Ectodermal cell (in vitro differentiated cells): ENCODE measurements around the gene TBCK. TPM values are rescaled to one million over a fixed set of nuclear protein-coding genes. Genes with fewer than 3 reads are reported as not detected.

Experiments
- H3K27ac ChIP-seq: 2 replicates; pipeline ENCODE4 v1.7.0; 2013; ENCODE audit warnings: mild to moderate bottlenecking, low read depth, low read length; ENCODE audit not compliant: insufficient read depth, poor library complexity, severe bottlenecking
- H3K27me3 ChIP-seq: 2 replicates; pipeline ENCODE4 v1.7.0; 2013; ENCODE audit warnings: mild to moderate bottlenecking, low read length; ENCODE audit not compliant: insufficient read depth, control insufficient read depth, poor library complexity, severe bottlenecking
- H3K36me3 ChIP-seq: one replicate; pipeline ENCODE4 v1.7.0; 2013; ENCODE audit warnings: low read length; ENCODE audit not compliant: control insufficient read depth, insufficient read depth
- H3K4me1 ChIP-seq: one replicate; pipeline ENCODE4 v1.7.0; 2013; ENCODE audit warnings: low read length; ENCODE audit not compliant: control insufficient read depth, insufficient read depth
- H3K4me3 ChIP-seq: 2 replicates; pipeline ENCODE4 v1.7.0; 2013; ENCODE audit warnings: low read depth, low read length, control low read depth; ENCODE audit not compliant: insufficient read depth
- H3K9me3 ChIP-seq: 2 replicates; pipeline ENCODE4 v1.7.0; 2013; ENCODE audit warnings: mild to moderate bottlenecking, low read length, moderate library complexity; ENCODE audit not compliant: control insufficient read depth
- WGBS, 2 experiments: methylation state at CpG; one replicate each; pipeline ENCODE4 v1.1.7; 2013; ENCODE audit warnings: missing lambda C conversion rate in 2 of 2; 5-methylcytosine and 5-hydroxymethylcytosine counted together
- polyA plus RNA-seq, 4 experiments: library from polyadenylated mRNA; stranded (reverse); fragments of 50-300 nt; gene quantifications; one replicate each; pipeline ENCODE4 v1.2.3, GENCODE V29; 2013

Gene TBCK
- 35.2 TPM for polyA plus RNA-seq (2013, experiment 1 of 4)
- 34.3 TPM for polyA plus RNA-seq (2013, experiment 2 of 4)
- polyA plus RNA-seq (2013, experiment 3 of 4), result 26.8 TPM
- 29.8 TPM for polyA plus RNA-seq (2013, experiment 4 of 4)

DNA sequence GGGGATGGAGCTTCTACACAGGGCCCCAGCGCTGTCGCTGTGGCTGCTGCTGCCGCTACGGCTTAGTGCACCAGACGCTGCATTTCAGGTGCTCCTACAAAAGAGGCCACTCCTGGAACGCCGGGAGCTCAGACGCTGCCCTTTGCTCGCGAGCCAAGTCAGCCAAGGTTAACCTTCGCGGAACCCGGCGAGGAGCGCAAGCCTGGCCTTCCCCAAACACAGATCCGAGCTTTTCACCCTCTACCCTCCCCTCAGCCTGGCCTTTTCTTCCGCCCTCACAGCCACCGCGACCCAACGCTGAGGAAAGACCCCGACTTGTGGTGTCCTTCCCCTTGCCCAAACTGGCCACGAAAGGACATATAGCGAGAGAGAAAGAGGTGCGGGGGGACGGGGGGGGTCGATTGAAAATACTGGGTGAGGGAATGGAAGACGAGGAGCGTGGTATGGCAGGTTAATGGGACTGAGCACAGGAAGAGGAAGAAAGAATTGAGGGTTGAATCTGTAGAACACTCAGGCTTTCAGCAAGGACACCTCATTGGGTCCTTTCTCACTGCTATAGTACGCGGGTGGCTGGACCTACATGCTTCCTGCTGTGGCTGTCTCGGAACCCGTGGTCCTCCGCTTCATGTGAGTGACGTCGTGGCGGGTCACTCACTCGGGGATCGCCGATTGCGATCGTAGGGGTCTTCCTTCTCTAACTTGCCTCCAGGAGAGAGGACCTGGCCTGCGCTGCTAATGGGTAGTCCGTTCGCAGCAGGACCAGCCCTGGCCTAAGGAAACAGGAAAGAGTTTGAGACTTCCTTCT, at the start of gene TBCK, which contains the start of gene AIMP1:
Gene TBCK, minus strand, starts transcription at position 242 of the 805 bp plus-strand sequence. CDS start 7,249 bp downstream, outside the sequence.
Gene AIMP1, plus strand, starts transcription at position 583 of the 805 bp plus-strand sequence. CDS start 8,460 bp downstream, outside the sequence.
- Histone ChIP-seq H3K9me3 (no peaks in the 10 kb centered on the region), H3K4me1 (peaks cover 8% of the 10 kb centered on the region), H3K36me3 (no peaks in the 10 kb centered on the region), H3K4me3 (peak within 1 kb of the TSS; percentile 91), H3K27ac (peak within 1 kb of the TSS; percentile 98), H3K27me3 (no peaks in the 10 kb centered on the region)
- 0% methylated on average over 44 of the region's 44 CpGs for WGBS, 2 experiments

DNA sequence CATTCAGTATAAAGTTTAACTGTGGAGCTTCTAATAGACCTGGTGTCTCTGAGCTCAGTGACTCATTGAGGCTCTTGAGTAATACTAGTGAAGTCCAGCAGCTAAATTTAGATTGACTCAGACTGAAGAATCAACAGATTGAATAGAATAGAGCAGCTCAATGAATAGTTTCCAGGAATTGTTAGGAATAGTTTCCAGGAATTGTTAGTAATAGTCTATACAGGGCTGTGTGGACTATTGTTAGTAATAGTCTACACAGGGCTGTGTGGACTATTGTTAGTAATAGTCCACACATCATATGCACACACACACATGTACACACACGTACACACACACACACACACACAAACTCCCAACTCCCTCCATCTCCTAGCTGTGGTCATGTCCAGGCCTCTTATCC, 49.6 kb upstream of the TBCK start:
- no peak overlapping the region for H3K27ac ChIP-seq
- WGBS, 2 experiments, result 94 to 100% methylated on average over 1 of the region's 1 CpG
- H3K27me3 ChIP-seq, result no peaks in the 10 kb centered on the region
- no peaks in the 10 kb centered on the region for H3K9me3 ChIP-seq
- H3K4me3 ChIP-seq, result no peak overlapping the region
- H3K36me3 ChIP-seq, result no peaks in the 10 kb centered on the region
- H3K4me1 ChIP-seq, result no peaks in the 10 kb centered on the region

DNA sequence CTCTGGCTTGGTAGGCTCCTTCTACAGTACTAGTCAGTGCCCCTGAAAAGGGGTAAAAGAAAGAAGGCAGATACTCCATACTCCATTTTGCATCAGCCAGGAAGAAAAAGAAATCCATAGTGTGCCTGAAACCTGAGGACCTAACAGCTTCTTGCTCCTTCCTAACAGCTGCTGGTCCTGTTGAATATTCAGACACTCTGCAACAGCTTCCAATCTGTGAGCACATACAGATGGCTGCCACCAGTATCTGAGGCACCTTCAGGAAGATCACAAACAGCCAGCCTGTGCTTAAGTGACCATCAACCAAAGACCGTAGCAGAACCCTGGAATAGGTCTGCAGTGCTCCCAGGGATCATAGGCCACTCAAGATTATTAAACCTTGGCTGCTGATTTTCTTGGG, 48.3 kb upstream of the TBCK start:
- Histone ChIP-seq H3K4me3 (no peak overlapping the region), H3K9me3 (no peaks in the 10 kb centered on the region), H3K4me1 (no peaks in the 10 kb centered on the region), H3K27ac (no peak overlapping the region), H3K36me3 (no peaks in the 10 kb centered on the region), H3K27me3 (no peaks in the 10 kb centered on the region)
- WGBS, 2 experiments, result 96 to 100% methylated on average over 1 of the region's 1 CpG

DNA sequence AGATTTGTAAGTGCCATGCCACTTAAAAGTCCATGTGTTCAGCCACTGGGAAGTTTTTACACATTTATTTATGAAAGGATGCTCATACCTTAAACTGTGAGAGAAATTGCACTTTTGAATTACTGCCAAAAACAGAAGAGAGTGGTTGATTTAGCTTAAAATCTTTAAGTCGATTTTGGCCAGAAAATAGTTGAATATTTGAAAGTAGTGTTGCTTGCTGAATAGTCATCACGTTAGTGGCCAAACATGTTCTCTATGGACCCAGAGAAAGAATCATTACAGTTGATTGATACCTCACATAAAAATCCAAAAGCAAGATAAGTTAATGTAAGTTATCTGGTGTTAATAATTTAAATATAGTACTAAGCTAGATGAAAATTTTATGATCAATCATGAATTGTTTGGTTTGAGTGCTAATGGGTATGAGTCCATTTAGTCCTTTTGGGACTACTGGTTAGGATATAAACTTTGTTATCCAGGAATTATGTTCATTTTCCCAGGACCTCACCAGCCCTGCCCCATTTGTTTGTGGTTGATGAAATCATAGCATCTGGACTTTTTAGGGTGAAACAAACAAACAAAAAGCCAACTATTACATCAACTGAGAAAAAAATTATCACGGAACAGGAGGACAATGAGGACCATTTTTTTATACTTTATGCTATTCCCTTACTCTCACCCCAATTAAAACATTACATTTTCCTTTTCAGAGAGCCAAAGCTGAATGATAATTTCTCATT, 46.2 kb upstream of the TBCK start:
- Histone ChIP-seq H3K36me3 (no peaks in the 10 kb centered on the region), H3K4me3 (no peak overlapping the region), H3K27me3 (no peaks in the 10 kb centered on the region), H3K4me1 (no peaks in the 10 kb centered on the region), H3K9me3 (no peaks in the 10 kb centered on the region), H3K27ac (no peak overlapping the region)
- 90 to 91% methylated on average over 2 to 3 of the region's 3 CpGs for WGBS, 2 experiments

DNA sequence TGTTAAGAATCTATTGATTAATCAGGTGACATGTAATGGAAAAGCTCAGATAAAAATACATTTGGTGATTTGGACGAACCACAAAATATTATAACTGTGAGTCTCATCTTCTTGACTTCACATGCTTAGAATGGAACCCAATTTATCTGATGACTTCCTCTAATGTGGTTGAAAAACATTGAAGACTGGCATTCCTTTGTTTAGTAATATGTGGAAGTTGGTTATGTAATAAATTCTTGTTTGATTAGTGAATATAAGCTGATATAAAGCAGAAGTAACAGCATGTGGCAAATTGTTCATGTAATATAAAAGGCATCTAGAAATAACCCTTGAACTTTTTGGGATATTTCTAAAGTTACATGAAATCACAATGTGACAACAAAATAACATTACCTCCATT, 42.9 kb upstream of the TBCK start:
- no peaks in the 10 kb centered on the region for H3K36me3 ChIP-seq
- no peak overlapping the region for H3K4me3 ChIP-seq
- no peaks in the 10 kb centered on the region for H3K4me1 ChIP-seq
- H3K27me3 ChIP-seq, result no peaks in the 10 kb centered on the region
- H3K27ac ChIP-seq, result no peak overlapping the region
- no peaks in the 10 kb centered on the region for H3K9me3 ChIP-seq
- 90 to 100% methylated on average over 1 of the region's 1 CpG for WGBS, 2 experiments

DNA sequence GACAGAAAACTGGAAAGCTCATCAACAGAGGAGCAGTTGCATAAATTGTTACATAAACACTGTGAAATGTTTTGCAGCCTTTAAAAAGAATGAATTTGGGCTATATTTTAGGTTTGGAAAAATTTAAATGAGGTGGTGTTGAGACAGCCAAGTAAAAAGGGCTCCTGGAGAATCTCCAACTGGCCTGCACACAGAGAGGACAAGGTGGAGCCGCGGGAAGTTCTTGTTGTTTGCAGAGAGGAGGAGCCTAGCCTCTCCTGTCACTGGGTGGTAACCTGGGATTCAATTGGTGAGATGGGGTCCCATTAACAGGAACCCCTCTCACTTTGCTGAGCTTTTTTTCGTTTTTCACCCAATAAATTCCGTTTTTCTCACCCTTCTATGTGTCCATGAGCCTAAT, 39.2 kb upstream of the TBCK start:
- H3K27ac ChIP-seq, result no peak overlapping the region
- no peaks in the 10 kb centered on the region for H3K9me3 ChIP-seq
- no peaks in the 10 kb centered on the region for H3K36me3 ChIP-seq
- 66 to 75% methylated on average over 4 of the region's 4 CpGs for WGBS, 2 experiments
- no peaks in the 10 kb centered on the region for H3K4me1 ChIP-seq
- no peak overlapping the region for H3K4me3 ChIP-seq
- H3K27me3 ChIP-seq, result no peaks in the 10 kb centered on the region

DNA sequence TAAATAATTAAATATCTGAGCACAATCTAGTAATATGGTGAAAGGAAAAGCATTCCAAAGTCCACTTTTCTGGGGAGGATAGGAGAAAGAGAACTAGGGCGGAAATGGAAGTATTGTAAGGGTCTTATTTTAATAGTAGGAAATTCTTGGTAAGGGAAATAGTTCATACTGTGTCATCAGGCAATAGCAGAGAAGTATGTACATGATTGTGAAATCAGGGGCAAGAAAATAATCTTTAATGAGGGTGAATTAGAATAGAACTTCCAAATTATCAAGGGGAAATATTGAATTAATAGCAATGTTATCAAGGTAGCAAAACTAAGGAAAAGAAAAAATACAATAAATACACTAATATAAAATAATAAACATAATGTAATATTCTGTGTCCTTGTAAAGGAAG, 37.8 kb upstream of the TBCK start:
- WGBS, 2 experiments, result 90 to 91% methylated on average over 1 of the region's 1 CpG
- no peaks in the 10 kb centered on the region for H3K4me1 ChIP-seq
- H3K27ac ChIP-seq, result no peak overlapping the region
- no peaks in the 10 kb centered on the region for H3K36me3 ChIP-seq
- H3K27me3 ChIP-seq, result no peaks in the 10 kb centered on the region
- H3K4me3 ChIP-seq, result no peak overlapping the region
- H3K9me3 ChIP-seq, result no peaks in the 10 kb centered on the region

DNA sequence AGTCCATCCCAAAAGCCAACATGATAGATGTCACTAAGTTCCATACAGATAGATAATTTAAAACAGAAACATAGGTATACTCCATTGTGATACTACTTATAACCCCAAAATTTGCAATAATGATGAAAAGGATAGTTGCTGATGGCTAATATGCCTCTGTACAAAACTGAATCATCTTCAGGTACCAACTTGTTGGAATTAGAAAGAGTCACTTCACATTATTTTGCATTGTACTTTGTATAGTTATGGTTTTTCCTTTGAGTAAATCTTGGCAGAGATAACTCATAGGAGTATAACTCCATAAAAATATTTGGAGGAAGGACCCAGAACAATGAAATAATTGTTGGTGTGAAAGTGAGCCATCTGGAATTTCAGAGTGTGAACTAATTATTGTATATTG, 35.0 kb upstream of the TBCK start:
- no peaks in the 10 kb centered on the region for H3K4me1 ChIP-seq
- no peak overlapping the region for H3K4me3 ChIP-seq
- H3K36me3 ChIP-seq, result no peaks in the 10 kb centered on the region
- H3K27me3 ChIP-seq, result no peaks in the 10 kb centered on the region
- H3K27ac ChIP-seq, result no peak overlapping the region
- H3K9me3 ChIP-seq, result no peaks in the 10 kb centered on the region

DNA sequence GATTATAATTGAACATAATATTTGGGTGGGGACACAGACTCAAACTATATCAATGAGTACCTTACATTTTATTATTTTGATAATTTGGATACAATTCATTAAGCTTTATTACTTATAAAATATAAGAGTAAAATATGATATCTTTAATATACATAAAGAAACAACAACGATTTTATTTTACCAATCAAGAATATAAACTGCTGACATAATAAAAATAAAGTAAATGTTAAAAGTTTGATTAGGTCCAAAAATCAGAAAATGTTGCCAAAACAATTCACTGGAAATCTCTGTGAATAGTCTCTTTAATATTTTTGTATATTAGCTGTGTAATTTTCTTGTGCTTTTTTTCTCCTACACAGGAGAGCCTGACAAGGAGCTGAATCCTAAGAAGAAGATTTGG, 31.2 kb upstream of the TBCK start:
- Histone ChIP-seq H3K4me3 (no peak overlapping the region), H3K27ac (no peak overlapping the region), H3K36me3 (no peaks in the 10 kb centered on the region), H3K27me3 (no peaks in the 10 kb centered on the region), H3K9me3 (no peaks in the 10 kb centered on the region), H3K4me1 (no peaks in the 10 kb centered on the region)
- WGBS, 2 experiments, result no CpG with 5 or more reads among the region's 1 CpG

DNA sequence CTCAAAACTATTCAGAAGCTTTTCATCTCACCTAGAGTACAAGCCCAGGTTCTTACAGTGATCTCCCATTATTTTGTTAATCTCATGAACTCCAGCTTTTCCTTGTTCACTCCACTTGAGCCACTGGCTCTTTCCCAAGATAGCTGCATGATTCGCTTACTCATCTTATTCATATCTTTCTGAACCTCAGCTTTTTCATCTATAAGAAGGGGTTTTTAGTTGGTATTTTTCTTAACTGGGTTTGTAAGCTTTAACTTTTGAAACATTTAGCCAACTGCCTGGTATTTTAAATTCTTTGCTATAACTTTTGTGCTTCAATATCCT, 28.6 kb upstream of the TBCK start:
- WGBS, 2 experiments, result 80% methylated on average over 1 of the region's 1 CpG; no CpG with 5 or more reads in 1 of the 2 experiments
- Histone ChIP-seq H3K4me1 (no peaks in the 10 kb centered on the region), H3K27ac (no peak overlapping the region), H3K36me3 (no peaks in the 10 kb centered on the region), H3K9me3 (no peaks in the 10 kb centered on the region), H3K4me3 (no peak overlapping the region), H3K27me3 (no peaks in the 10 kb centered on the region)
